ENCODE data around the gene BAK1.

DNA sequence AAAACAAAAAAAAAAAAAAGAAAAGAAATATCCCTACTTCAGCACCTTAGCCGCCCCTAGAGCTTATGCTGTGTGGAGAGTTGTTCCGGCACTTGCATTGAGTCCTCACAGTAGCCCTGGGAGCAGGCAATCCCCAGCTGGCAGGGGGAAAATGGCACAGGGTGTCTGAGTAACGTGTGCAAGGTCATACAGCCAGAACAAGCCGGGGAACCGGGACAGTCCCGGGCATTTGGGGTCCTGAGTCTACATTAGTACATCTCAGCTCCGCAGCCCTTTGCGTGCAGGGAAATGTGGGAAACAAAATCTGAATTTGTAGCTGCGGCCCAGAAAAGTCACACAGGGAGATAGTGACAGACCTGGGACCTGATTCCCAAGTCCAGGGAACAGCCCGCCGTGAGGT, 3.4 kb downstream of the BAK1 start:
- TF ChIP-seq, protein P1, sequence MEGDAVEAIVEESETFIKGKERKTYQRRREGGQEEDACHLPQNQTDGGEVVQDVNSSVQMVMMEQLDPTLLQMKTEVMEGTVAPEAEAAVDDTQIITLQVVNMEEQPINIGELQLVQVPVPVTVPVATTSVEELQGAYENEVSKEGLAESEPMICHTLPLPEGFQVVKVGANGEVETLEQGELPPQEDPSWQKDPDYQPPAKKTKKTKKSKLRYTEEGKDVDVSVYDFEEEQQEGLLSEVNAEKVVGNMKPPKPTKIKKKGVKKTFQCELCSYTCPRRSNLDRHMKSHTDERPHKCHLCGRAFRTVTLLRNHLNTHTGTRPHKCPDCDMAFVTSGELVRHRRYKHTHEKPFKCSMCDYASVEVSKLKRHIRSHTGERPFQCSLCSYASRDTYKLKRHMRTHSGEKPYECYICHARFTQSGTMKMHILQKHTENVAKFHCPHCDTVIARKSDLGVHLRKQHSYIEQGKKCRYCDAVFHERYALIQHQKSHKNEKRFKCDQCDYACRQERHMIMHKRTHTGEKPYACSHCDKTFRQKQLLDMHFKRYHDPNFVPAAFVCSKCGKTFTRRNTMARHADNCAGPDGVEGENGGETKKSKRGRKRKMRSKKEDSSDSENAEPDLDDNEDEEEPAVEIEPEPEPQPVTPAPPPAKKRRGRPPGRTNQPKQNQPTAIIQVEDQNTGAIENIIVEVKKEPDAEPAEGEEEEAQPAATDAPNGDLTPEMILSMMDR (IDR thresholded peaks at IDR 0.05): no peak
- TF ChIP-seq POLR2A (IDR thresholded peaks at IDR 0.05): no peak
